CD8-positive, alpha-beta memory T cell (primary cell): ENCODE measurements around the gene MALRD1. TPM values are rescaled to one million over a fixed set of nuclear protein-coding genes. Genes with fewer than 3 reads are reported as not detected.

Source experiments
- CTCF ChIA-PET: fragments of 350-600 bp; sonication (Branson Sonifier 250); formaldehyde crosslinking; loops from one replicate; lab custom pipeline; 2021; ENCODE audit warnings: antibody characterized with exemption; lab: Charles Lee
- POLR2A ChIA-PET: fragments of 350-600 bp; sonication (Branson Sonifier 250); formaldehyde crosslinking; loops from one replicate; lab custom pipeline; 2021; ENCODE audit warnings: antibody characterized with exemption; lab: Charles Lee
- DNase-seq, 5 donors: peaks; one replicate each; pipeline versions ENCODE4 v3.0.0 to v3.0.0-alpha.2; 2020 to 2022; ENCODE audit warnings: mixed read lengths in 1 of 5
- H3K27ac ChIP-seq: one replicate; pipeline ENCODE4 v1.7.0; 2013; ENCODE audit warnings: low read depth, mild to moderate bottlenecking, low read length, moderate library complexity
- H3K27me3 ChIP-seq: 2 replicates; pipeline ENCODE4 v1.7.0; 2013; ENCODE audit warnings: low read length, mild to moderate bottlenecking; ENCODE audit not compliant: insufficient read depth, poor library complexity, severe bottlenecking
- H3K36me3 ChIP-seq: 2 replicates; pipeline ENCODE4 v1.7.0; 2013; ENCODE audit warnings: mild to moderate bottlenecking, low read length, moderate library complexity; ENCODE audit not compliant: insufficient read depth
- H3K4me1 ChIP-seq: 2 replicates; pipeline ENCODE4 v1.7.0; 2013; ENCODE audit warnings: mild to moderate bottlenecking, low read length, moderate library complexity; ENCODE audit not compliant: insufficient read depth
- H3K4me3 ChIP-seq: 2 replicates; pipeline ENCODE4 v1.7.0; 2013; ENCODE audit warnings: mild to moderate bottlenecking, low read length
- H3K9me3 ChIP-seq: 2 replicates; pipeline ENCODE4 v1.7.0; 2013; ENCODE audit warnings: mild to moderate bottlenecking, low read length
- H3K27ac Mint-ChIP-seq, 8 donors: one replicate each; pipeline ENCODE4 v1.8.0; 2020 to 2021; ENCODE audit warnings: mixed read lengths in 8 of 8, mild to moderate bottlenecking in 6 of 8, inconsistent platforms in 3 of 8, moderate library complexity in 3 of 8
- H3K27me3 Mint-ChIP-seq, 2 donors: one replicate each; pipeline ENCODE4 v1.8.0; 2020 to 2021; ENCODE audit warnings: mixed read lengths in 2 of 2, mild to moderate bottlenecking in 1 of 2, moderate library complexity in 1 of 2
- H3K36me3 Mint-ChIP-seq, 3 donors: one replicate each; pipeline ENCODE4 v1.8.0; 2020 to 2021; ENCODE audit warnings: mixed read lengths in 3 of 3, inconsistent platforms in 1 of 3, mild to moderate bottlenecking in 1 of 3
- H3K4me1 Mint-ChIP-seq, 3 donors: one replicate each; pipeline ENCODE4 v1.8.0; 2020 to 2021; ENCODE audit warnings: mixed read lengths in 3 of 3, inconsistent platforms in 1 of 3, mild to moderate bottlenecking in 1 of 3
- H3K4me3 Mint-ChIP-seq, 7 donors: one replicate each; pipeline ENCODE4 v1.8.0; 2020 to 2021; ENCODE audit warnings: mixed read lengths in 7 of 7, mild to moderate bottlenecking in 6 of 7, moderate library complexity in 4 of 7, inconsistent platforms in 2 of 7
- H3K9me3 Mint-ChIP-seq, 5 donors: one replicate each; pipeline ENCODE4 v1.8.0; 2020 to 2022; ENCODE audit warnings: mixed read lengths in 5 of 5, mild to moderate bottlenecking in 3 of 5, moderate library complexity in 2 of 5, inconsistent platforms in 1 of 5
- polyA plus RNA-seq: library from polyadenylated mRNA; unstranded; fragments of 300-500 nt; fragmentation: Illumina TruSeq; gene quantifications from one replicate; pipeline ENCODE4 v1.2.3, GENCODE V29; 2021
- total RNA-seq, 2 experiments: library from RNA; stranded (reverse); gene quantifications; one replicate each; pipeline ENCODE4 v1.2.3, GENCODE V29; 2021

MALRD1 gene
- total and polyA plus RNA-seq, 3 experiments from 2014 or later, result not detected

- H3K27me3 ChIP-seq, result no peaks in the 10 kb centered on the region
- CTCF ChIA-PET, result no interaction called here
- H3K27ac ChIP-seq, result no peak overlapping the region
- H3K27me3 Mint-ChIP-seq, result no peaks in the 10 kb centered on the region
- no peaks in the 10 kb centered on the region for H3K4me1 Mint-ChIP-seq
- POLR2A ChIA-PET, result no interaction called here
- H3K4me3 Mint-ChIP-seq, result no peak overlapping the region
- no peaks in the 10 kb centered on the region for H3K4me1 ChIP-seq
- H3K9me3 ChIP-seq, result no peaks in the 10 kb centered on the region
- H3K27ac Mint-ChIP-seq, result no peak overlapping the region
- no peaks in the 10 kb centered on the region for H3K36me3 Mint-ChIP-seq
- no peak overlapping the region for H3K4me3 ChIP-seq
- DNase-seq, result no peak
- peaks cover 6 to 20% (median 7%) of the 10 kb centered on the region in 5 donors for H3K9me3 Mint-ChIP-seq
- H3K36me3 ChIP-seq, result no peaks in the 10 kb centered on the region
These were observed 581.0 kb downstream of the MALRD1 start for GRCh38 chr10:19629567-19629966.

- H3K36me3 Mint-ChIP-seq, result no peaks in the 10 kb centered on the region
- H3K4me1 ChIP-seq, result no peaks in the 10 kb centered on the region
- no peaks in the 10 kb centered on the region for H3K27me3 Mint-ChIP-seq
- H3K4me1 Mint-ChIP-seq, result peaks cover 0 to 4% (median 2%) of the 10 kb centered on the region in 3 donors
- H3K36me3 ChIP-seq, result no peaks in the 10 kb centered on the region
- no peak overlapping the region for H3K4me3 Mint-ChIP-seq
- CTCF ChIA-PET, result no interaction called here
- H3K27me3 ChIP-seq, result no peaks in the 10 kb centered on the region
- peaks cover 8 to 19% (median 12%) of the 10 kb centered on the region in 5 donors for H3K9me3 Mint-ChIP-seq
- no peak overlapping the region for H3K27ac ChIP-seq
- POLR2A ChIA-PET, result no interaction called here
- H3K4me3 ChIP-seq, result no peak overlapping the region
- no peak for DNase-seq
- no peaks in the 10 kb centered on the region for H3K9me3 ChIP-seq
- H3K27ac Mint-ChIP-seq, result no peak overlapping the region
These were observed 585.6 kb downstream of the MALRD1 start for GRCh38 chr10:19634163-19634562.

- Histone ChIP-seq H3K27ac (no peak overlapping the region), H3K27me3 (no peaks in the 10 kb centered on the region), H3K9me3 (no peaks in the 10 kb centered on the region), H3K4me1 (no peaks in the 10 kb centered on the region), H3K4me3 (no peak overlapping the region), H3K36me3 (no peaks in the 10 kb centered on the region)
- ChIA-PET CTCF (no interaction called here), POLR2A (no interaction called here)
- peaks cover 0 to 4% (median 2%) of the 10 kb centered on the region in 3 donors for H3K4me1 Mint-ChIP-seq
- no peaks in the 10 kb centered on the region for H3K27me3 Mint-ChIP-seq
- H3K9me3 Mint-ChIP-seq, result peaks cover 5 to 14% (median 9%) of the 10 kb centered on the region in 5 donors
- no peaks in the 10 kb centered on the region for H3K36me3 Mint-ChIP-seq
- DNase-seq, result no peak
- H3K27ac Mint-ChIP-seq, result no peak overlapping the region
- peak overlapping the region in 4 of 7 donors; percentile 13 to 56 (median 19) for H3K4me3 Mint-ChIP-seq
These were observed 589.7 kb downstream of the MALRD1 start for GRCh38 chr10:19638182-19638895.

- Mint-ChIP-seq H3K9me3 (peaks cover 5 to 14% (median 9%) of the 10 kb centered on the region in 5 donors), H3K27me3 (no peaks in the 10 kb centered on the region), H3K36me3 (no peaks in the 10 kb centered on the region), H3K4me3 (peak overlapping the region in 3 of 7 donors; percentile 13 to 56 (median 24)), H3K4me1 (peaks cover 0 to 4% (median 2%) of the 10 kb centered on the region in 3 donors), H3K27ac (no peak overlapping the region)
- Histone ChIP-seq H3K9me3 (no peaks in the 10 kb centered on the region), H3K4me1 (no peaks in the 10 kb centered on the region), H3K27me3 (no peaks in the 10 kb centered on the region), H3K36me3 (no peaks in the 10 kb centered on the region), H3K4me3 (no peak overlapping the region), H3K27ac (no peak overlapping the region)
- no peak for DNase-seq
- ChIA-PET POLR2A (no interaction called here), CTCF (no interaction called here)
These were observed 590.3 kb downstream of the MALRD1 start for GRCh38 chr10:19638896-19639233.

GRCh38 chr10:19640566-19641263 is 592.1 kb downstream of the MALRD1 start:
- H3K4me1 ChIP-seq, result no peaks in the 10 kb centered on the region
- H3K4me3 Mint-ChIP-seq, result no peak overlapping the region
- no peak for DNase-seq
- H3K9me3 Mint-ChIP-seq, result peaks cover 0 to 13% (median 5%) of the 10 kb centered on the region in 5 donors
- no peaks in the 10 kb centered on the region for H3K27me3 Mint-ChIP-seq
- no peaks in the 10 kb centered on the region for H3K27me3 ChIP-seq
- H3K4me3 ChIP-seq, result no peak overlapping the region
- CTCF ChIA-PET, result no interaction called here
- no peaks in the 10 kb centered on the region for H3K36me3 Mint-ChIP-seq
- H3K27ac Mint-ChIP-seq, result no peak overlapping the region
- H3K36me3 ChIP-seq, result no peaks in the 10 kb centered on the region
- H3K27ac ChIP-seq, result no peak overlapping the region
- H3K9me3 ChIP-seq, result no peaks in the 10 kb centered on the region
- POLR2A ChIA-PET, result no interaction called here
- peaks cover 0 to 4% (median 2%) of the 10 kb centered on the region in 3 donors for H3K4me1 Mint-ChIP-seq

GRCh38 chr10:19651549-19651948 is 602.9 kb downstream of the MALRD1 start:
- no peaks in the 10 kb centered on the region for H3K4me1 Mint-ChIP-seq
- DNase-seq, result no peak
- H3K4me3 ChIP-seq, result no peak overlapping the region
- H3K4me1 ChIP-seq, result no peaks in the 10 kb centered on the region
- CTCF ChIA-PET, result no interaction called here
- no peak overlapping the region for H3K27ac Mint-ChIP-seq
- no peaks in the 10 kb centered on the region for H3K27me3 ChIP-seq
- H3K9me3 ChIP-seq, result no peaks in the 10 kb centered on the region
- no peaks in the 10 kb centered on the region for H3K36me3 Mint-ChIP-seq
- H3K27me3 Mint-ChIP-seq, result no peaks in the 10 kb centered on the region
- H3K4me3 Mint-ChIP-seq, result no peak overlapping the region
- H3K9me3 Mint-ChIP-seq, result peaks cover 2 to 17% (median 7%) of the 10 kb centered on the region in 5 donors
- no peaks in the 10 kb centered on the region for H3K36me3 ChIP-seq
- POLR2A ChIA-PET, result no interaction called here
- H3K27ac ChIP-seq, result no peak overlapping the region

GRCh38 chr10:19652750-19653149 is 604.1 kb downstream of the MALRD1 start:
- ChIA-PET CTCF (no interaction called here), POLR2A (no interaction called here)
- Mint-ChIP-seq H3K9me3 (peaks cover 2 to 17% (median 10%) of the 10 kb centered on the region in 5 donors), H3K36me3 (no peaks in the 10 kb centered on the region), H3K4me1 (no peaks in the 10 kb centered on the region), H3K27me3 (no peaks in the 10 kb centered on the region), H3K27ac (no peak overlapping the region), H3K4me3 (no peak overlapping the region)
- no peak for DNase-seq
- H3K4me1 ChIP-seq, result no peaks in the 10 kb centered on the region
- no peak overlapping the region for H3K27ac ChIP-seq
- H3K4me3 ChIP-seq, result no peak overlapping the region
- no peaks in the 10 kb centered on the region for H3K36me3 ChIP-seq
- no peaks in the 10 kb centered on the region for H3K27me3 ChIP-seq
- H3K9me3 ChIP-seq, result no peaks in the 10 kb centered on the region

GRCh38 chr10:19653931-19654330 is 605.3 kb downstream of the MALRD1 start:
- H3K9me3 Mint-ChIP-seq, result peaks cover 0 to 21% (median 3%) of the 10 kb centered on the region in 5 donors
- Histone ChIP-seq H3K4me3 (no peak overlapping the region), H3K27ac (no peak overlapping the region), H3K4me1 (no peaks in the 10 kb centered on the region), H3K36me3 (no peaks in the 10 kb centered on the region), H3K27me3 (no peaks in the 10 kb centered on the region), H3K9me3 (no peaks in the 10 kb centered on the region)
- H3K4me3 Mint-ChIP-seq, result no peak overlapping the region
- no peaks in the 10 kb centered on the region for H3K36me3 Mint-ChIP-seq
- ChIA-PET POLR2A (no interaction called here), CTCF (no interaction called here)
- no peak overlapping the region for H3K27ac Mint-ChIP-seq
- DNase-seq, result no peak
- H3K4me1 Mint-ChIP-seq, result no peaks in the 10 kb centered on the region
- no peaks in the 10 kb centered on the region for H3K27me3 Mint-ChIP-seq
